ENCODE data around the gene DHH.

DHH gene

DNA sequence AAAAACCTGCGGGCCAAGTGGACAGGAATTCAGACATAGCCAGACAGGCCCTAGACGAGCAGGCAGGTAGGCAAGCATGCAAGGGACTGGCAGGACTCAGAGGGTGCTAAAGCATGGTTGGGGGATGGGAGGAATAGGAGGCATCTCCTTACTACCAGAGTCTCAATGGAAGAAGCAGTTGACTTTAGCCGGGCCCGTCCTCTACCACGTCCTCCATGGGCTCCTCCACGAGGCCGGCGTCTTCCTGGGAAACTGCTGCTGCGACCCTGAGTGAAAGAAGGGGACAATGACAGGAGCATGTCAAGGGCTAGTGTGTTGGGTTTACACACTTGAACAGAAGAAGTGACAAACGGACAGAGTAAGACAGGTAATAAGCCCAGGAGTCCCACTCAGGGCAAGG is 45.6 kb downstream of the DHH start:
- no peak for DNase-seq

DNA sequence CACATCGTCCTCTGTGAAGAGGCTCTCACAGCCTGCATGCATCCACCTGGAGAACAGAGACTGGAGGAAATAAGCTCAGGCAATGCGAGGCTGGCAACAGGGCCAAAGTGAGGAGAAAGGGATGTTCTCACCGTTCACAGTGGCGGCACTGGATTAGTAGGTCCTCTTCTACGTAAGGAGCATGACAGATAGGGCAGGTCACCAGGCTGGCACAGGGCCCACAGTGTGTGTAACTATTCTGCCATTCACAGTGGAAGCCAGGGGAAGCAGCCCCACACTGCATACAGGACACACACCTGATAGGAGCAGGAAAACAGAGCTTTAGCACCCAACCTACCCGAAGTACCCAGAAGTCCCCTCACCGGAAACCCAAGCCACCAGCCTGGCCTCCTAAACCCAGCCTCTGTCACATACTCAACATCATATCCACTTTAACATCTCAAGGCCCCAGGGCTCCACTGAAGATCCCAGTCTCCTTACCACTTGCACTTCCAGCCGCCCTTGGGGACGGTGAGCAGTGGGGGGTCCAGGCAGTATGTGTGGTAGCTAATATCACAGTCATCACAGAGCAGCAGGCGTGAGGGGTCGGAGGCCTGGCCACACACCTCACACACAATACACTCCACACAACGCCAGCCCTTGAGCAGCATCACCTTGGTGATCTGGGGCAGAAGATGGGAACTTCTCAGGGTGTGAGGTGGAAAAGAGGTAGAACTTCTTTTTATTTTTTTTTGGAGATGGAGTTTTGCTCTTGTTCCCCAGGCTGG is 48.3 kb downstream of the DHH start:
- no peak for DNase-seq

DNA sequence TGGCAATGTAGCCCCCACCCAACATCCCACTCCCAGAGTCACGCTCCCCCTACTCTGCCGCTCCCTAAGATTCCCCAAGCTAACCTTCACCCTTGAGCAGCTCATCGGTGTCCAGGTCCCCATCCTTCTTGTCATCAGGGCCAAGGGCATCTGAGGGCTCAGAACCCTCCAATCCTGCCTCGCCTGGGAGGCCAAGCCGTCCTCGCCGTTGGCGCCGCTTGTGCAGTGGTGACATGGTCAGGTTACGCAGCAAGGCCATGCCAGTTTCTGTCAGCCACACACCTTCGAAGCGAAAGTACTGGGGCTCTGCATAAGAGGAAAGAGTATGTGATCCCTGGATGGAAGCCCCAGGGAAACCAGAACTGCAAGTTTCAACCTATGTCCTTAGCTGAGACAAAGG is 49.9 kb downstream of the DHH start:
- no peak for DNase-seq

DNA sequence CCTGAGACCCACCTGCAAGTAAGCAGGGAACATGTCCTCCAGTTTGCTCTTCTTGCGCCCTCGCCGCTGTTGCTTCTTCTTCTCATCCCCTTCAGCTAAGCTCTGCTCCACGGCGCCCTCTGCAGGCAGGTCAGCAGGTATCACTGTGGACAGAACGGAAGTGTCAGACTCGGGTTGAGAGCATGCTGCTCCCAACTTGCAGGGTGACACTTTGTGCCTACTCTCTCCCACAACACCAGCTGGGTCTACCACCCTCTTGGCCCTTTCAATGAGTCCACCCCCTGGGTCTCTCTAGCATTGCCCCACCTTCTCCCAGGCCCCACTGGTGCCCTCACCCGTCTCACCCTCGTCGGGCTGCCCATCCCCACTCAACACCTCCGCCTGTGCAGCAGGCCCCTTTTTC is 50.7 kb downstream of the DHH start:
- DNase-seq: peak; percentile 75

DNA sequence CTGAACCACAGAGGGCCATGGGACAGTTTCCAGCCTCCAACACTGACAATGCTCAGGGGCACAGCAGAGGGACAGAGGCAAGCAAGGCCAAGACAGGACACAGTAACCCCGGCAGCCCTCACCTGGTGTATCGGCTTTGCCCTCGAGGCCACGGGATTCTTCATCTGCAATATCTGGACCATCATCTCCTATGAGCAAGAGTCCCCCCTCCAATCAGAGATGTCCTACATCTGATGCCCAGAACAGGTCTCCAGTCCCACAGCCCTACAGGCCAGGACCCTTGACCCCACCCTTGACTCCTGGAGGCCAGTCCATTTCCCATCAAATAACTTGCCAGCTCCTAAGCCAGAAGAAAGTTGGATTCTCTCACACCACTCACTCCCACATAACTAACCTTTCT is 51.4 kb downstream of the DHH start:
- DNase-seq: no peak

DNA sequence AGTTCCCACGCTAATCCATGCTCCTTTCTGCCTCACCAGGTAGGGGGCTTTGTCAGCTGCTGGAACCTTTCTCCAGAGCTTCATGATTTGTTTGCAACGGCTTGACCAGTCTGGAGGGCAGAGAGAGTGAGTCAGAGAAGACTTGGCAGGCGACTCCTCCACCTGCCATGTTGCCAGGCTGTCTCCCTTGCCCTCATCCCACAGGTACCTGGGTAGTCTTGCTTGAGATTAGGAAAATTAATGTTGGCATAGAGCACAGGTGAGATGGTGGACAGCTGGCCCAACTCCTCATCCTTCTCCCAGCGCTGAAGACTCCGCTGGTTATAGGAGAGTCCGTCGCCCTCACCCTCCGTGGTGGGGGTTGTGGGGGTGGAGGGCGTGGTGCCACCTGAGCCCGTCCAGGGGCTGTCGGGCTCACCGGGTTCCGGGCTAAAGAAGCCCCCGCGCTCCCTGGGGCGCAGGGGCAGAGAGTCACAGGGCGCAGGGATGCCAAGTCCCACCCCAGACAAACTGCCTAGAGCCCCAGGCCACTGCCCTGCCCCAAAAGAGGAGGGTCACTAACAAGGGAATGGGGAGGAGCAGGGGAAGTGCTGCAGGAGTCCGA is 52.6 kb downstream of the DHH start:
- no peak for DNase-seq

DNA sequence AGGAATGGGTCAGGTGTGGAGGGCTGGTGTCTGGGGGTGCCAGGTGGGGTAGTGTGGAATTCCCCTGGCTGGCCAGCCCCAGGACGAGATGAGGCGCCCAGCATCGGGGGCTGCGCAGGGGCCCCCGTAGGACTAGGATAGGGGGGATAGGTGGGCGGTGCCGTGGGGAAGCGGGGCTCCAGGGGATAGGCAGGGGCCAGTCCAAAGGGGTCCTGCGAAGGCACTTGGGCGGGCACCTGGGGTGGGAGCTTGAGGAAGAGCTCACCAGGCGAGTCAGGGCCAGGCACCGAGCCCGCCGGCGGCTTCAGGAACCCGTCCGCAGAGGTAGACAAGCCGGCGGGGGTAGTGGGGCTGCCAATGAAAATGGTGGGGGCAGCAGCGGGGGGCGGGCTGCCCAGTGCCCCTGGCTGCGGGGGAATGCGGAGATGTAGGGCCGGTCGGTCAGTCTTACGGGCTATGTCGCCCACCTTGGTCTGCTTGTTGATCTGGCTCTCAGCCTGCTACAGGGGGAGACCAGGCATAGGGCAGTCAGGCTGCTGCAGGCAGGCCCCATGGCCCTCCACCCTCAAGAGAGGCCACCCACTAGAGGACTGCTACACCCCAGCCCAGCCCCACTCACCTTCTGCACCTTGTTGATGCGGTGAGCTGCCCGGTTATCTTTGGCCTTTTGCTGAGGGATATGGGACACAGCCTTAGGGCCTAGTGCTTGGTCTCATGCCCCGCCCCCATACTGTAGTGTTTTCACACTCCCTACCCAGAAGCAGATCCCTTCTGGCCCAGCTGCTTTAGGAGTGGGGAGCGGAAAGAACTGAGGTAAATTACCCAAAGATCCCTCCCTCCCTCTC is 53.3 kb downstream of the DHH start:
- no peak for DNase-seq

DNA sequence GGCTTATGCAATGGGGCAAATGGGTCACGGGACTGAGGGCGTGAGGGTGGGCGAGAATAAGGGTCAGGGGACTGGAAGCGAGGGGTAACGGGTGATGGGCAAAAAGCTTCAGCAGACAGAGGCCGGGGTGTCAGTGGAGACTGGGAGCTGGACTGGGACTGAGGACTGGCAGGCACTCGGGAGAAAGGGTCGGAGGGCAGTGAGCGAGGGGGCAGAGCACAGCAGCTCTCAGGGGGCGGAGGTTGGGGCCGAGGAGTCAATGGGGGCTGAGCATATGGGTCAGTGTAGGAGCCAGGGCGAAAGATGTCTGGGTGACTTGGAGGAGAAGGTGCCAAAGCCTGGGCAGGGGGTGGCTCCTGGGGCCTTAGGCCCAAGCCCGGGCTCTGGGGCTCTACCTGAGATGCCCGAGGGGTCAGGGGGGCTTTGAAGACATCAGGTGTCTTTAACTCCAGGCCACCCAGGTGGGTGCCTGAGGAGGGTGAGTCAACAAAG is 54.2 kb downstream of the DHH start:
- DNase-seq: no peak

DNA sequence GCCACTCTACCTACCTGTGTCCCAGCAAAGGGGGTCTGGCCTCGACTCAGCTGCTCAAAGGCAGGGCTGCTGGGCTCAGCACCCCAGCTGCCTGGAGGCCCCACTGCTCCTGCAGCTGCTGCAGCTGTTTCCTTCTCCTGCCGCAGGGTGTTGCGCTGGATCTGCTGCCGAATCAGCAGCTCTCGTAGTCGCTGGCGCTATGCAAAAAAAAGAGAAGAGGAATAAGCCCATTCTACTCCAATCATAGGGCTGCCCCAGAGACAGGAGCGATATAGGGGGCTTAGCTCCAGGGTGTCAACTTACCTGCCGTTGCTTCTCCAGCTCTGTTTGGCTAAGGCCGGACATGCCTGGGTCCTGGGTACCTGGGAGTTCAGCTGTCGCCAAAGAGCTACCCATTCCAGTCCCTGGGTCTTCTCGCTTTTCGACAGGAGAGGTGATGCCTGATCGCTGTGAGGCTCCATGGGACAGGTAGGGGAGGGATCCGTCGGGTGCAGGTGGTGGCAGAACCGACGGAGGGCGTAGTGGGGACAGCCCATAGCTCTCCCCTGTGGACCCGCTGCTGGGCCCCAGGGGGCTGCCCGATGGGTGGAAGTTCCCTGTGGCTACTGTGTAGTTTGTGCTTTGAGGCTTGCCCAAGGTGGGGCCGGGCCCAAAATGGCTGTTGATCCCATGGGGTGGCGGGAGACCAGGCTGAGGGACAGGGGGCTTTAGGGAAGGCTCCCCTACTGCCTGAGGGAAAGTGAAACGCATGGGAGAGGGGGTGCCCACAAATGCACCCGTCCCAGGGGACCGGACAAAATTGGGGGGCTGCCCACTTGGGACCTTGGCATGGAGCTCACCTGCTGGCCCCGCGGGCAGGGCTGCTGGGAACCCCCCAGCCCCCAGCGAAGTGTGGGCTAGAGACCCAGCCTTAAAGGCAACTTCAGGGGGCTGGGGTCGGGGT is 54.9 kb downstream of the DHH start:
- no peak for DNase-seq

DNA sequence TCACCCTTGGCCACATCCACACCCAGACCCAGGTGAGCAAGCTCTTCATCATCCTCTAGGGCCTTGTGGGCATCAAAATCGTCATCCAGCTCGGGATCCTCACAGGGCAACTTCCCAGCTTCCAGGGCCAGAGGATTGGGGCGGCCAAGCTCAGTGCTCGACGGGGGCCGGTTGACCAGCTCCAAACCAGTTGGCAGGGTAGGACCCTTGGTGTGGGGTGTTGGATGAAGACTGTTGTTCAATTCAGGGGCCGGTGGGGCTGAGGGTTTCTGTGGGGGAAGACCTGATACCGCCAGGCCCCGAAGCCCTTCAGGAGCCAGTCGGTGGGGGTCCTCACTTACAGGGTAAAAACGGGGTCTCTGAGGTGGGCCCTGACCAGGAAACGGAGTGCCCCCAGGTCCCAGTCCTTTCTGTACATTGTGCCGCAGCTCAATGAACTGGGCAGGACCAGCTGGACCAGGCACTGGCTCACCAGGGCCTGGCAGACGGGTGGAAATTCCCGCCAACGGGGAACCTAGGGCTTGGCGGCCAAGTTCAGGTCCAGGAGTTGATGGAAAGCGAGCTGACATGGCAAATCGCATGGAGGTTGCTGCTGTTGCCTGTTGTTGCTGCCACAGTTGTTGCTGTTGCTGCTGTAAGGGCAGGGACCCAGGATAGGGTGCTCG is 56.2 kb downstream of the DHH start:
- DNase-seq: no peak

DNA sequence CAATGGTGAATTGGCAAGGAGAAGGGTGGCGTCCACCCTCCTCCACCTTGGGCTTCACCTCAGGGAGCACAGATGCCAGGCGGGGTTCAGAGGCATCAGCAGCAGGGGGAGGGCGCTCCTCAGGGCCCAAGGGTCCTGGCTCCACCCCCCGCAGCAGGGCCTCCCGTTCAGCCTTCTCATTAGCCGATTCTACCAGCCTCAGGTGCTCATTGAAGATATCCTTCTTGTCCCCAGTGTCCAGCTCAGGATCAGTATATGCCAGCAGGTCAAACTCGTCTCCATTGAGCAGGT is 56.7 kb downstream of the DHH start:
- no peak for DNase-seq

DNA sequence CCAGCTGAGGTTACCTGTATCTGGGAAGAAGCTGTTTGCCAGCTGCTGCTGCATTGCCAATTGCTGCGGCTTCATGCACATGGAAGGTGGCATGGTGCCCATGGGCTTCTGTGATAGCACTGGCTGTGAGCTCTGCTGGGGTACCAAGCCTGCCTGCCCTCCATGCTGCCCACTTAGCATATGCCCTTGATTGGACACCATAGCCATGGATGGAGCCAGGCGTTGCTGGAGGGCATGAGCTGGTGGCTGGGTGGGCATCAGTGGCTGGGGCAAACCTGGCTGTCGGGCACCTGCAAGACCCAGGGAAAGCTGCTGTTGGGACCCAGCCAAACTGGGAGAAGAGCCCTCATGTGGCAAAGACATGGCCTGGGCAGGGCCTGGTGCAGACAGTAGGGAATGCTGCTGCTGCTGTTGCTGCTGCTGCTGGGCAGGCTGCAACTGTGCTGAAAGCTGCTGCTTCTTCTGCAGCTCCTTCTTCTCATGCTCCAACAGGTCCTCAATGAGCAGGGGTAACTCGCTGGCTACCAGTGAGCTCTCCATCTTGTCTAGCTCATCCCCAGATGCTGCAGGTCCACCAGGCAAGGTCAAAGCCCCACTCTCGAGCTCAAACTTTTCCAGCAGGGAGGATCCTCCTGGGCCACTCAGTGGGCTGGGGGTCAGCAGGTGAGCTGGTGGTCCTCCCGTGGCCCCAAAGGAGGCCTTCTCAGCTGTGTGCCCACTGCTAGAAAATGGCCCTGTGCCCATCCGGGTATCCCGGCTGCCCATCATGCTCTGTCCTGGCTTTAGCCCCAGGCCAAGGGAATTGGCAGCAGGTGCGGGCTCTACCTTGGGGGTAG is 57.3 kb downstream of the DHH start:
- no peak for DNase-seq

Data from CD4-positive, alpha-beta T cell treated with Interferon gamma for 1 hour (primary cell).